Liver (tissue), 9 donors: ENCODE measurements around the gene CRACDL. TPM values are rescaled to one million over a fixed set of nuclear protein-coding genes. Genes with fewer than 3 reads are reported as not detected.

ENCODE experiments used
- DNase-seq: peaks from one replicate; pipeline ENCODE4 v3.0.0-alpha.2; 2017; ENCODE audit warnings: low spot score
- H3K27ac ChIP-seq, 2 donors: one replicate each; pipeline ENCODE4 v1.7.0; 2013; ENCODE audit warnings: inconsistent platforms in 2 of 2, low read length in 2 of 2, control low read depth in 1 of 2, low read depth in 1 of 2, mild to moderate bottlenecking in 1 of 2
- H3K27me3 ChIP-seq, 4 donors: one replicate each; pipeline versions ENCODE4 v1.6.1 to v1.7.0; 2013; ENCODE audit warnings: low read length in 3 of 4, inconsistent platforms in 1 of 4, mild to moderate bottlenecking in 1 of 4, moderate library complexity in 1 of 4; ENCODE audit not compliant: control insufficient read depth in 4 of 4, insufficient read depth in 4 of 4
- H3K36me3 ChIP-seq, 4 donors: one replicate each; pipeline versions ENCODE4 v1.6.1 to v1.7.0; 2013; ENCODE audit warnings: low read length in 3 of 4, mild to moderate bottlenecking in 3 of 4, low read depth in 1 of 4, moderate library complexity in 1 of 4; ENCODE audit not compliant: control insufficient read depth in 4 of 4, insufficient read depth in 3 of 4
- H3K4me1 ChIP-seq, 4 donors: one replicate each; pipeline versions ENCODE4 v1.6.1 to v1.7.0; 2013; ENCODE audit warnings: low read length in 3 of 4, mild to moderate bottlenecking in 3 of 4, moderate library complexity in 1 of 4; ENCODE audit not compliant: control insufficient read depth in 4 of 4, insufficient read depth in 4 of 4
- H3K4me3 ChIP-seq, 3 donors: one replicate each; pipeline versions ENCODE4 v1.6.1 to v1.7.0; 2013; ENCODE audit warnings: low read length in 3 of 3, control low read depth in 1 of 3, low read depth in 1 of 3, mild to moderate bottlenecking in 1 of 3
- H3K9ac ChIP-seq, 2 donors: one replicate each; pipeline ENCODE4 v1.7.0; 2013; ENCODE audit warnings: low read length in 2 of 2, mild to moderate bottlenecking in 2 of 2, moderate library complexity in 2 of 2, control low read depth in 1 of 2, low read depth in 1 of 2
- H3K9me3 ChIP-seq, 4 donors: one replicate each; pipeline versions ENCODE4 v1.6.1 to v1.7.0; 2013; ENCODE audit warnings: low read length in 3 of 4; ENCODE audit not compliant: control insufficient read depth in 4 of 4
- EGR1 ChIP-seq, 2 donors: IDR thresholded peaks; 2 replicates each; pipeline ENCODE4 v1.6.1; 2016 to 2018; ENCODE audit warnings: antibody characterized with exemption in 2 of 2, low read depth in 2 of 2
- FOXA1 ChIP-seq: IDR thresholded peaks from 2 replicates; pipeline ENCODE4 v1.6.1; 2016; ENCODE audit warnings: antibody characterized with exemption
- FOXA2 ChIP-seq: IDR thresholded peaks from 2 replicates; pipeline ENCODE4 v1.6.1; 2016; ENCODE audit warnings: antibody characterized with exemption
- GABPA ChIP-seq, 2 donors: IDR thresholded peaks in 1 of 2; conservative IDR thresholded peaks in 1 of 2; 2 replicates each; pipeline ENCODE4 v1.6.1; 2016; ENCODE audit warnings: antibody characterized with exemption in 2 of 2, mild to moderate bottlenecking in 1 of 2, moderate library complexity in 1 of 2
- HNF4G ChIP-seq: IDR thresholded peaks from 2 replicates; pipeline ENCODE4 v1.6.1; 2016; ENCODE audit warnings: antibody characterized with exemption
- JUND ChIP-seq, 2 donors: IDR thresholded peaks; 2 replicates each; pipeline ENCODE4 v1.6.1; 2016; ENCODE audit warnings: antibody characterized with exemption in 2 of 2
- NR2F2 ChIP-seq: IDR thresholded peaks from 2 replicates; pipeline ENCODE4 v1.6.1; 2016; ENCODE audit warnings: antibody characterized with exemption
- RXRA ChIP-seq, 2 donors: IDR thresholded peaks; 2 replicates each; pipeline ENCODE4 v1.6.1; 2017 to 2018; ENCODE audit warnings: antibody characterized with exemption in 2 of 2, mild to moderate bottlenecking in 1 of 2
- SP1 ChIP-seq: IDR thresholded peaks from 2 replicates; pipeline ENCODE4 v1.6.1; 2018; ENCODE audit warnings: antibody characterized with exemption, mild to moderate bottlenecking
- TAF1 ChIP-seq: conservative IDR thresholded peaks from 2 replicates; pipeline ENCODE4 v1.6.1; 2016; ENCODE audit warnings: antibody characterized with exemption, mild to moderate bottlenecking
- YY1 ChIP-seq: IDR thresholded peaks from 2 replicates; pipeline ENCODE4 v1.6.1; 2016; ENCODE audit warnings: antibody characterized with exemption, mild to moderate bottlenecking
- WGBS: extraction: QIAGEN DNeasy Blood & Tissue Kit; methylation state at CpG from one replicate; pipeline ENCODE4 v1.1.7; 2013; 5-methylcytosine and 5-hydroxymethylcytosine counted together
- polyA plus RNA-seq, 2 donors: library from polyadenylated mRNA; stranded (reverse) in 1 of 2; unstranded in 1 of 2; fragments of 200-250 nt in 1 of 2; fragments of >200 nt in 1 of 2; fragmentation: Nextera tagmentation in 1 of 2; extraction: Ambion mirVana in 1 of 2; gene quantifications; one replicate each; pipeline versions ENCODE4 v1.2.1 to v1.2.3, GENCODE V29; 2013 to 2015
- total RNA-seq, 2 donors: library from RNA; depleted of rRNA; stranded (reverse); fragments of >200 nt; gene quantifications; one replicate each; pipeline ENCODE4 v1.2.3, GENCODE V29; 2014
- TF ChIP-seq, protein P1 (sequence below): IDR thresholded peaks from 2 replicates; pipeline ENCODE4 v1.6.1; 2016; ENCODE audit warnings: antibody characterized with exemption
- TF ChIP-seq, protein P2 (sequence below): fragments of 150-350 bp; IDR thresholded peaks from 2 replicates; pipeline ENCODE4 v1.5.1; 2017; ENCODE audit warnings: improper control_type of control experiment, low read depth, low read length; ENCODE audit not compliant: missing input control
- TF ChIP-seq, protein P3 (sequence below): IDR thresholded peaks from 2 replicates; pipeline ENCODE4 v1.6.1; 2016; ENCODE audit warnings: antibody characterized with exemption, mild to moderate bottlenecking
- TF ChIP-seq, protein P4 (sequence below): IDR thresholded peaks from 2 replicates; pipeline ENCODE4 v1.6.1; 2016; ENCODE audit warnings: antibody characterized with exemption
- TF ChIP-seq, protein P5 (sequence below): IDR thresholded peaks from 2 replicates; pipeline ENCODE4 v1.6.1; 2016; ENCODE audit warnings: antibody characterized with exemption
- donor health status: healthy.
- donor health status: healthy.
- donor health status: healthy.
- donor health status: healthy.
- donor health status: healthy.

CRACDL gene
- total and polyA plus RNA-seq, 4 donors, result 0.13 to 0.46 (median 0.29) TPM

DNA sequence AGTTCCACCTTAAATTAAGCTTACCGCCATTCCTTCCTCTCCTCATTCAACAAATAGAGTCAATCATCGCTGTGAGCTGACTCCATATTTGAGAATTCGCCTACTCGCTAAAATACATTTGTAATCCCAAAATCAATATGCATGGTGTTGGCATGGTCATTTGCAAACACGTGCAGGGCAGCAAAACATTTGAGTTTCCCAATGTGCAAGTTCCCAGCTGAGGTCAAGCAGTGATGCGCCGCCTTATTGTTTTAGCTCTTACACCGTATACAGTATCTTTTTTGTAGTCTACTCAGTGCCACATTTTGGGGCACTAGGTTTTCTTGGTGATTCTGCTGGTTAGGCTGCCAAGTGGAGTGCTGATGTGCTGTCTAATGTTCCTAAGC is 131.8 kb downstream of the CRACDL start:
- TF ChIP-seq, protein P1, sequence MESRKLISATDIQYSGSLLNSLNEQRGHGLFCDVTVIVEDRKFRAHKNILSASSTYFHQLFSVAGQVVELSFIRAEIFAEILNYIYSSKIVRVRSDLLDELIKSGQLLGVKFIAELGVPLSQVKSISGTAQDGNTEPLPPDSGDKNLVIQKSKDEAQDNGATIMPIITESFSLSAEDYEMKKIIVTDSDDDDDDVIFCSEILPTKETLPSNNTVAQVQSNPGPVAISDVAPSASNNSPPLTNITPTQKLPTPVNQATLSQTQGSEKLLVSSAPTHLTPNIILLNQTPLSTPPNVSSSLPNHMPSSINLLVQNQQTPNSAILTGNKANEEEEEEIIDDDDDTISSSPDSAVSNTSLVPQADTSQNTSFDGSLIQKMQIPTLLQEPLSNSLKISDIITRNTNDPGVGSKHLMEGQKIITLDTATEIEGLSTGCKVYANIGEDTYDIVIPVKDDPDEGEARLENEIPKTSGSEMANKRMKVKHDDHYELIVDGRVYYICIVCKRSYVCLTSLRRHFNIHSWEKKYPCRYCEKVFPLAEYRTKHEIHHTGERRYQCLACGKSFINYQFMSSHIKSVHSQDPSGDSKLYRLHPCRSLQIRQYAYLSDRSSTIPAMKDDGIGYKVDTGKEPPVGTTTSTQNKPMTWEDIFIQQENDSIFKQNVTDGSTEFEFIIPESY, result no peak
- TF ChIP-seq JUND (IDR thresholded peaks at IDR 0.05), result no peak
- TF ChIP-seq, protein P2, sequence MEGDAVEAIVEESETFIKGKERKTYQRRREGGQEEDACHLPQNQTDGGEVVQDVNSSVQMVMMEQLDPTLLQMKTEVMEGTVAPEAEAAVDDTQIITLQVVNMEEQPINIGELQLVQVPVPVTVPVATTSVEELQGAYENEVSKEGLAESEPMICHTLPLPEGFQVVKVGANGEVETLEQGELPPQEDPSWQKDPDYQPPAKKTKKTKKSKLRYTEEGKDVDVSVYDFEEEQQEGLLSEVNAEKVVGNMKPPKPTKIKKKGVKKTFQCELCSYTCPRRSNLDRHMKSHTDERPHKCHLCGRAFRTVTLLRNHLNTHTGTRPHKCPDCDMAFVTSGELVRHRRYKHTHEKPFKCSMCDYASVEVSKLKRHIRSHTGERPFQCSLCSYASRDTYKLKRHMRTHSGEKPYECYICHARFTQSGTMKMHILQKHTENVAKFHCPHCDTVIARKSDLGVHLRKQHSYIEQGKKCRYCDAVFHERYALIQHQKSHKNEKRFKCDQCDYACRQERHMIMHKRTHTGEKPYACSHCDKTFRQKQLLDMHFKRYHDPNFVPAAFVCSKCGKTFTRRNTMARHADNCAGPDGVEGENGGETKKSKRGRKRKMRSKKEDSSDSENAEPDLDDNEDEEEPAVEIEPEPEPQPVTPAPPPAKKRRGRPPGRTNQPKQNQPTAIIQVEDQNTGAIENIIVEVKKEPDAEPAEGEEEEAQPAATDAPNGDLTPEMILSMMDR, result no peak
- TF ChIP-seq, protein P3, sequence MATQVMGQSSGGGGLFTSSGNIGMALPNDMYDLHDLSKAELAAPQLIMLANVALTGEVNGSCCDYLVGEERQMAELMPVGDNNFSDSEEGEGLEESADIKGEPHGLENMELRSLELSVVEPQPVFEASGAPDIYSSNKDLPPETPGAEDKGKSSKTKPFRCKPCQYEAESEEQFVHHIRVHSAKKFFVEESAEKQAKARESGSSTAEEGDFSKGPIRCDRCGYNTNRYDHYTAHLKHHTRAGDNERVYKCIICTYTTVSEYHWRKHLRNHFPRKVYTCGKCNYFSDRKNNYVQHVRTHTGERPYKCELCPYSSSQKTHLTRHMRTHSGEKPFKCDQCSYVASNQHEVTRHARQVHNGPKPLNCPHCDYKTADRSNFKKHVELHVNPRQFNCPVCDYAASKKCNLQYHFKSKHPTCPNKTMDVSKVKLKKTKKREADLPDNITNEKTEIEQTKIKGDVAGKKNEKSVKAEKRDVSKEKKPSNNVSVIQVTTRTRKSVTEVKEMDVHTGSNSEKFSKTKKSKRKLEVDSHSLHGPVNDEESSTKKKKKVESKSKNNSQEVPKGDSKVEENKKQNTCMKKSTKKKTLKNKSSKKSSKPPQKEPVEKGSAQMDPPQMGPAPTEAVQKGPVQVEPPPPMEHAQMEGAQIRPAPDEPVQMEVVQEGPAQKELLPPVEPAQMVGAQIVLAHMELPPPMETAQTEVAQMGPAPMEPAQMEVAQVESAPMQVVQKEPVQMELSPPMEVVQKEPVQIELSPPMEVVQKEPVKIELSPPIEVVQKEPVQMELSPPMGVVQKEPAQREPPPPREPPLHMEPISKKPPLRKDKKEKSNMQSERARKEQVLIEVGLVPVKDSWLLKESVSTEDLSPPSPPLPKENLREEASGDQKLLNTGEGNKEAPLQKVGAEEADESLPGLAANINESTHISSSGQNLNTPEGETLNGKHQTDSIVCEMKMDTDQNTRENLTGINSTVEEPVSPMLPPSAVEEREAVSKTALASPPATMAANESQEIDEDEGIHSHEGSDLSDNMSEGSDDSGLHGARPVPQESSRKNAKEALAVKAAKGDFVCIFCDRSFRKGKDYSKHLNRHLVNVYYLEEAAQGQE, result no peak
- TF ChIP-seq RXRA (IDR thresholded peaks at IDR 0.05), result no peak
- no peak for TF ChIP-seq NR2F2
- no peak for TF ChIP-seq YY1
- no peak for TF ChIP-seq HNF4G
- no peak for TF ChIP-seq EGR1 (IDR thresholded peaks at IDR 0.05; ENCODE audit: low read depth in 2 of 2)
- TF ChIP-seq SP1, result no peak
- TF ChIP-seq FOXA1, result no peak
- no peak for TF ChIP-seq GABPA (IDR thresholded peaks at IDR 0.05 in 1 of 2, conservative IDR thresholded peaks at IDR 0.05 in 1 of 2)
- TF ChIP-seq, protein P4, sequence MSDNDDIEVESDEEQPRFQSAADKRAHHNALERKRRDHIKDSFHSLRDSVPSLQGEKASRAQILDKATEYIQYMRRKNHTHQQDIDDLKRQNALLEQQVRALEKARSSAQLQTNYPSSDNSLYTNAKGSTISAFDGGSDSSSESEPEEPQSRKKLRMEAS, result no peak
- TF ChIP-seq FOXA2, result no peak
- TF ChIP-seq TAF1, result no peak
- TF ChIP-seq, protein P5, sequence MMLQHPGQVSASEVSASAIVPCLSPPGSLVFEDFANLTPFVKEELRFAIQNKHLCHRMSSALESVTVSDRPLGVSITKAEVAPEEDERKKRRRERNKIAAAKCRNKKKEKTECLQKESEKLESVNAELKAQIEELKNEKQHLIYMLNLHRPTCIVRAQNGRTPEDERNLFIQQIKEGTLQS, result no peak
- Histone ChIP-seq H3K27ac (peak overlapping the region; percentile 52 to 80), H3K9ac (no peak overlapping the region), H3K36me3 (no peaks in the 10 kb centered on the region), H3K4me1 (peaks cover 8 to 48% (median 24%) of the 10 kb centered on the region in 4 donors), H3K27me3 (no peaks in the 10 kb centered on the region), H3K4me3 (no peak overlapping the region), H3K9me3 (no peaks in the 10 kb centered on the region)
- WGBS, result 50% methylated on average over 8 of the region's 8 CpGs
- no peak for DNase-seq
